Esophagus squamous epithelium (tissue), 5 donors: ENCODE data around the gene MAP2K7. TPM values are rescaled to one million over a fixed set of nuclear protein-coding genes. Genes with fewer than 3 reads are reported as not detected.

ENCODE experiments used
- DNase-seq: peaks from one replicate; lab custom pipeline; 2025; lab: John Stamatoyannopoulos, UW
- H3K27ac ChIP-seq, 4 donors: fragments of 200-600 bp; sonication (generic); one replicate each; pipeline ENCODE4 v1.5.1; 2016 to 2019; ENCODE audit warnings: mild to moderate bottlenecking in 1 of 4
- H3K27me3 ChIP-seq, 4 donors: fragments of 200-600 bp; sonication (generic); 1 replicate in 3 of 4; 2 replicates in 1 of 4; pipeline versions ENCODE4 v1.5.1 to v1.6.0; 2017 to 2021; ENCODE audit warnings: antibody characterized with exemption in 1 of 4
- H3K36me3 ChIP-seq, 3 donors: fragments of 200-600 bp; sonication (generic); one replicate each; pipeline ENCODE4 v1.5.1; 2016 to 2019
- H3K4me1 ChIP-seq, 3 donors: fragments of 200-600 bp; sonication (generic); one replicate each; pipeline ENCODE4 v1.5.1; 2017 to 2019
- H3K4me3 ChIP-seq, 4 donors: fragments of 200-600 bp; sonication (generic); 1 replicate in 3 of 4; 2 replicates in 1 of 4; pipeline ENCODE4 v1.5.1; 2016 to 2019; ENCODE audit warnings: mild to moderate bottlenecking in 2 of 4, moderate library complexity in 1 of 4
- H3K9me3 ChIP-seq, 3 donors: fragments of 200-600 bp; sonication (generic); one replicate each; pipeline ENCODE4 v1.5.1; 2016 to 2019
- POLR2A ChIP-seq, 4 donors: fragments of 450-650 bp; IDR thresholded peaks; one replicate each; pipeline ENCODE4 v1.6.1; 2017; ENCODE audit warnings: antibody characterized with exemption in 4 of 4, mild to moderate bottlenecking in 4 of 4, moderate library complexity in 3 of 4
- WGBS, 2 donors: methylation state at CpG; one replicate each; pipeline ENCODE4 v1.1.5; 2018; 5-methylcytosine and 5-hydroxymethylcytosine counted together
- intact Hi-C: fragments of 100-400 bp; cut with DNase I; formaldehyde crosslinking; loops from one replicate; pipeline ENCODE4 v1.15.0; 2022
- total RNA-seq, 4 donors: library from RNA; depleted of rRNA; stranded (reverse); fragments of >200 nt; gene quantifications; one replicate each; pipeline ENCODE4 v1.1.0, GENCODE V29; 2016
- TF ChIP-seq, protein P1 (sequence below), 6 experiments: fragments of 450-650 bp in 4 of 6; fragments of 200-600 bp in 2 of 6; sonication (generic) in 2 of 6; IDR thresholded peaks; one replicate each; pipeline ENCODE4 v1.5.1; 2016 to 2019; ENCODE audit warnings: antibody characterized with exemption in 6 of 6, mild to moderate bottlenecking in 4 of 6, moderate library complexity in 4 of 6
- donor health status: DM: yes; HTN: yes; CAD: no.

Gene MAP2K7
- total RNA-seq, 4 donors from 2014 or later = 8.6 to 17.3 (median 13.8) TPM

DNA sequence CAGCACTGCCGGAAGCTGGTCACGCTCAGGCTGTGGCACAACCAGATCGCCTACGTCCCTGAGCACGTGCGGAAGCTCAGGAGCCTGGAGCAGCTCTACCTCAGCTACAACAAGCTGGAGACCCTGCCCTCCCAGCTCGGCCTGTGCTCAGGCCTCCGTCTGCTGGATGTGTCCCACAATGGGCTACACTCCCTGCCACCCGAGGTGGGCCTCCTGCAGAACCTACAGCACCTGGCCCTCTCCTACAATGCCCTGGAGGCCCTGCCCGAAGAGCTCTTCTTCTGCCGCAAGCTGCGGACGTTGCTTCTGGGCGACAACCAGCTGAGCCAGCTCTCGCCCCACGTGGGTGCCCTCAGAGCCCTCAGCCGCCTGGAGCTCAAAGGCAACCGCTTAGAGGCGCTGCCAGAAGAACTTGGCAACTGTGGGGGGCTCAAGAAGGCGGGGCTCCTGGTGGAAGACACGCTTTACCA, 3.2 kb upstream of the MAP2K7 start:
- Histone ChIP-seq H3K4me1 (peaks cover 29 to 66% (median 34%) of the 10 kb centered on the region in 3 donors), H3K27me3 (peaks cover 0 to 18% (median 0%) of the 10 kb centered on the region in 4 donors), H3K9me3 (no peaks in the 10 kb centered on the region), H3K4me3 (no peak overlapping the region), H3K36me3 (peaks cover 0 to 19% (median 0%) of the 10 kb centered on the region in 3 donors), H3K27ac (peak overlapping the region; percentile 80 to 92 (median 90))
- 20 to 100% methylated on average over 1 to 2 of the region's 21 CpGs for WGBS, 2 donors
- intact Hi-C loops = loop anchor here (10.0 kb wide), 1 partner anchor 46 kb away; no protein-coding TSS in a partner anchor
- no peak for DNase-seq
- TF ChIP-seq, protein P1, sequence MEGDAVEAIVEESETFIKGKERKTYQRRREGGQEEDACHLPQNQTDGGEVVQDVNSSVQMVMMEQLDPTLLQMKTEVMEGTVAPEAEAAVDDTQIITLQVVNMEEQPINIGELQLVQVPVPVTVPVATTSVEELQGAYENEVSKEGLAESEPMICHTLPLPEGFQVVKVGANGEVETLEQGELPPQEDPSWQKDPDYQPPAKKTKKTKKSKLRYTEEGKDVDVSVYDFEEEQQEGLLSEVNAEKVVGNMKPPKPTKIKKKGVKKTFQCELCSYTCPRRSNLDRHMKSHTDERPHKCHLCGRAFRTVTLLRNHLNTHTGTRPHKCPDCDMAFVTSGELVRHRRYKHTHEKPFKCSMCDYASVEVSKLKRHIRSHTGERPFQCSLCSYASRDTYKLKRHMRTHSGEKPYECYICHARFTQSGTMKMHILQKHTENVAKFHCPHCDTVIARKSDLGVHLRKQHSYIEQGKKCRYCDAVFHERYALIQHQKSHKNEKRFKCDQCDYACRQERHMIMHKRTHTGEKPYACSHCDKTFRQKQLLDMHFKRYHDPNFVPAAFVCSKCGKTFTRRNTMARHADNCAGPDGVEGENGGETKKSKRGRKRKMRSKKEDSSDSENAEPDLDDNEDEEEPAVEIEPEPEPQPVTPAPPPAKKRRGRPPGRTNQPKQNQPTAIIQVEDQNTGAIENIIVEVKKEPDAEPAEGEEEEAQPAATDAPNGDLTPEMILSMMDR (IDR thresholded peaks at IDR 0.05) = no peak
- TF ChIP-seq POLR2A (IDR thresholded peaks at IDR 0.05) = no peak

DNA sequence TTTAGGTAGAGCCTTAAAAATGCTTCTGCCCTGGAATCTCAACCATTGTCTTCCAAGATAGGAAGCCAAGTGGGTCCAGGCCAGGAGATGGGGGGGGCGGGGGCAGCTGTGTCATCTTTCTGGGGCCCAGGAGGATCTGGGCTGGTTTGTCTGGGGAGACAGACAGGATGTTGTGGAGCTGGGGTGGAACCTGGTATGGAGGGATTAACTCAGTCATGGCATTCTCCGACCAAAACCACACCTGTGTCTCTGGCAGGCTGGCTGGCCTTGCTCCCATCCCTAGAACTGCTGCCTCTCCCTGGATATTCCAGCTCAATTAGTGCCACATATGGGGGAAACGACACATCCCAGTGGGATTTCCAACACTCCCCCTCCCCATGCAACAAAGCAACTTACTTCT, 2.7 kb upstream of the MAP2K7 start:
- Histone ChIP-seq H3K4me1 (peaks cover 28 to 69% (median 39%) of the 10 kb centered on the region in 3 donors), H3K4me3 (no peak overlapping the region), H3K9me3 (no peaks in the 10 kb centered on the region), H3K36me3 (peaks cover 0 to 24% (median 3%) of the 10 kb centered on the region in 3 donors), H3K27me3 (peaks cover 0 to 13% (median 0%) of the 10 kb centered on the region in 4 donors), H3K27ac (peak overlapping the region; percentile 80 to 92 (median 90))
- intact Hi-C loops = loop anchor here (10.0 kb wide), 1 partner anchor 46 kb away; no protein-coding TSS in a partner anchor
- WGBS, 2 donors = 0 to 38% methylated on average over 2 to 3 of the region's 3 CpGs
- no peak for DNase-seq
- TF ChIP-seq POLR2A (IDR thresholded peaks at IDR 0.05) = no peak
- TF ChIP-seq, protein P1 (IDR thresholded peaks at IDR 0.05) = no peak

DNA sequence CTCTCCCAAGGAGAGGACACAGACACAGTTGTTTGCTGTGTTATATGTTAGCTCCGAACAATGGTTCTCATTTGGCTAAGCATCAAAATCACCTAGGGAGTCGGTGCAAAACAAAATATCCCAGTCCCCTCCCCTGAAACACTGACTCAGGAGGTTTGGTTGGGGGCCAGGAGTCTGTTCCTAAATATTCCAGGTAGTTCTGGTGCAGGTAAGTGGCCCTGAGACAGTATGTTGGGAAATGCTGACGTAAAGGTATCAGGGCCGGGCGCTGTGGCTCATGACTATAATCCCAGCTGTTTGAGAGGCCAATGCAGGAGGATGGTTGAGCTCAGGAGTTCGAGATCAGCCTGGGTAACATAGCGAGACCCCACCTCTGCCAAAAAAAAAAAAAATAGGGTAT, 2.3 kb upstream of the MAP2K7 start:
- peaks cover 28 to 73% (median 42%) of the 10 kb centered on the region in 3 donors for H3K4me1 ChIP-seq
- H3K27me3 ChIP-seq = peaks cover 0 to 11% (median 0%) of the 10 kb centered on the region in 4 donors
- H3K9me3 ChIP-seq = no peaks in the 10 kb centered on the region
- peaks cover 0 to 28% (median 7%) of the 10 kb centered on the region in 3 donors for H3K36me3 ChIP-seq
- WGBS, 2 donors = 28 to 56% methylated on average over 6 of the region's 7 CpGs
- intact Hi-C loops = loop anchor here (10.0 kb wide), 1 partner anchor 47 kb away; no protein-coding TSS in a partner anchor
- peak overlapping the region; percentile 80 to 92 (median 90) for H3K27ac ChIP-seq
- no peak overlapping the region for H3K4me3 ChIP-seq
- TF ChIP-seq POLR2A (IDR thresholded peaks at IDR 0.05) = no peak
- TF ChIP-seq, protein P1 (IDR thresholded peaks at IDR 0.05) = no peak
- DNase-seq = no peak

DNA sequence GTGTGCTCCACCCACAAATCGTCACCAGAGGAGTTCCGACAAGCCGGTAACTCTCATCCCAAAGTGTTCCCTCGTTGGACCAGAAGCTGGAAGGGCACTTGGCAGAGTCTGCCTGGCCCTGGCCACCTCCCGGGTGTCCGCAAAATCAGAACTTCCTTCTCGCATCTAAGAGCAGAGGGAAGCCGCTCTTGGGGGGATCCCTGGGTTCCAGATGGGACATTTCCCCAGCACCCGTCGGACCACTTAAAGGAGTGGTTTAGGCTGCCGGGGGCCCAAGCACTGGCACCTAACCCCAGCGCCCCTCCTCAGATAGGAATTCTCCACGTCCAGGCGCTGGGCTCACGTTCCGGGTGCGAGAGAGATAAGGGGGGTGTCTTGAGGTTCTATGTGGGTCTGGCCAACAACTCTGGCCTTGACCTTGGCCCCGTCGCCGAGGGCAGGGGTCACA, 857 bp upstream of the MAP2K7 start:
- intact Hi-C loops = loop anchor here (10.0 kb wide), 1 partner anchor 48 kb away; no protein-coding TSS in a partner anchor
- H3K27me3 ChIP-seq = peaks cover 0 to 11% (median 0%) of the 10 kb centered on the region in 4 donors
- peaks cover 28 to 77% (median 52%) of the 10 kb centered on the region in 3 donors for H3K4me1 ChIP-seq
- no peak for DNase-seq
- H3K9me3 ChIP-seq = no peaks in the 10 kb centered on the region
- peak overlapping the region; percentile 66 to 99 (median 78) for H3K4me3 ChIP-seq
- peak overlapping the region; percentile 88 to 93 (median 92) for H3K27ac ChIP-seq
- TF ChIP-seq POLR2A (IDR thresholded peaks at IDR 0.05) = no peak
- TF ChIP-seq, protein P1 (IDR thresholded peaks at IDR 0.05) = no peak
- 12 to 30% methylated on average over 4 to 17 of the region's 20 CpGs for WGBS, 2 donors
- H3K36me3 ChIP-seq = peaks cover 0 to 37% (median 7%) of the 10 kb centered on the region in 3 donors
